Brain microvascular endothelial cell (primary cell): ENCODE results near the gene NECAB3.

Experiments used
- DNase-seq: peaks from one replicate; pipeline ENCODE4 v3.0.0-alpha.2; 2020
- H3K27ac ChIP-seq: fragments of 250-450 bp; sonication (Bioruptor Pico); 2 replicates; pipeline ENCODE4 v1.5.1; 2020; ENCODE audit warnings: mild to moderate bottlenecking, moderate library complexity
- H3K27me3 ChIP-seq: fragments of 250-450 bp; sonication (Bioruptor Pico); replicated peaks from 2 replicates; pipeline ENCODE4 v1.5.1; 2020; ENCODE audit warnings: mild to moderate bottlenecking
- H3K36me3 ChIP-seq: fragments of 250-450 bp; sonication (Bioruptor Pico); replicated peaks from 2 replicates; pipeline ENCODE4 v1.5.1; 2020; ENCODE audit warnings: mild to moderate bottlenecking
- H3K4me3 ChIP-seq: 2 replicates; pipeline ENCODE4 v1.5.1; 2011; ENCODE audit warnings: low read depth, mild to moderate bottlenecking, control low read depth, low read length, moderate library complexity
- CTCF ChIP-seq: IDR thresholded peaks from 2 replicates; pipeline ENCODE4 v1.5.1; 2011; ENCODE audit warnings: low read depth, mild to moderate bottlenecking, moderate library complexity, low read length, control low read depth, inconsistent platforms; ENCODE audit errors: missing control alignments
- in situ Hi-C: cut with HindIII; loops from 2 replicates; pipeline ENCODE4 v1.10.0; 2017; ENCODE audit warnings: low sequenced_read_pairs, low pct_ligation_motif_present

The NECAB3 gene

GRCh38 chr20:33670715-33671499 is 3.3 kb downstream of the NECAB3 start:
- no peak for DNase-seq
- in situ Hi-C loops = no loop called here
- no peak for TF ChIP-seq CTCF

GRCh38 chr20:33669873-33670640 is 4.2 kb downstream of the NECAB3 start:
- in situ Hi-C loops = no loop called here
- no peak for DNase-seq
- Histone ChIP-seq H3K4me3 (no peak overlapping the region), H3K27ac (no peak overlapping the region), H3K36me3 (no peaks in the 10 kb centered on the region), H3K27me3 (no peaks in the 10 kb centered on the region)
- TF ChIP-seq CTCF = no peak

More at GRCh38 chr20:33670715-33671499, 3.3 kb downstream of the NECAB3 start:
- Histone ChIP-seq H3K4me3 (no peak overlapping the region), H3K27ac (no peak overlapping the region), H3K27me3 (no peaks in the 10 kb centered on the region), H3K36me3 (no peaks in the 10 kb centered on the region)

- Histone ChIP-seq H3K4me3 (no peak overlapping the region), H3K36me3 (no peaks in the 10 kb centered on the region), H3K27me3 (no peaks in the 10 kb centered on the region), H3K27ac (no peak overlapping the region)
- no peak for TF ChIP-seq CTCF
- in situ Hi-C loops = no loop called here
- no peak for DNase-seq
Observed at GRCh38 chr20:33669224-33669623, 5.0 kb downstream of the NECAB3 start.

GRCh38 chr20:33668466-33669155 is 5.6 kb downstream of the NECAB3 start:
- Histone ChIP-seq H3K4me3 (no peak overlapping the region), H3K36me3 (no peaks in the 10 kb centered on the region), H3K27me3 (no peaks in the 10 kb centered on the region), H3K27ac (no peak overlapping the region)
- no peak for DNase-seq
- in situ Hi-C loops = no loop called here
- TF ChIP-seq CTCF = no peak

- Histone ChIP-seq H3K27me3 (no peaks in the 10 kb centered on the region), H3K27ac (no peak overlapping the region), H3K36me3 (no peaks in the 10 kb centered on the region), H3K4me3 (peak overlapping the region; percentile 57)
- TF ChIP-seq CTCF = peak; percentile 82
- peak; percentile 54 for DNase-seq
- in situ Hi-C loops = no loop called here
Observed at GRCh38 chr20:33667676-33668465, 6.4 kb downstream of the NECAB3 start.
